SU-DHL-6 (cell line): Measurements from ENCODE around the gene TRIM39.

Experiments used
- EZH2phosphoT487 ChIP-seq: fragments of 200-600 bp; sonication (generic), shearing (Covaris generic); conservative IDR thresholded peaks from 2 replicates; pipeline ENCODE4 v1.6.1; 2018; ENCODE audit warnings: mild to moderate bottlenecking, antibody characterized with exemption, low read length, moderate library complexity, mixed read lengths
- TF ChIP-seq, protein P1 (sequence below): fragments of 200-600 bp; sonication (generic); IDR thresholded peaks from one replicate; pipeline ENCODE4 v1.5.1; 2017; ENCODE audit warnings: antibody characterized with exemption, mild to moderate bottlenecking, low read length, moderate library complexity; ENCODE audit not compliant: insufficient read depth, poor library complexity, severe bottlenecking

DNA sequence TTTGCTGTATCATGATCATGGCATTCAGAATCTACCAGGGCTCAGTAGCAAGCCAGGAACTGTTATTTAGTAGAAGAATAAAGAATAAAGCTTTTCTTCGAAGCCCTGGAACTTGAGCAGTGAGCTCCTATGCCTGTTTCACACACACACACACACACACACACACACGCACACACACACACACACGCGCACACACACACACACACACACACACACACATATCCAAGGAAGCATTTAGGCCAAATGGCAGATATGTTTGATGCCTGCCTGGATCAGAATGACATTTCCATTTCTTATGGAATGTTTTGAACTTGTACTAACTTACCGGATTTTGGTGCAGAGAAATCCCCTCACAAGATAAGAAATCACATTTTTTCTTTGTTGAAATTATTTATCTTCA lies 53.7 kb downstream of the TRIM39 start:
- TF ChIP-seq, protein P1, sequence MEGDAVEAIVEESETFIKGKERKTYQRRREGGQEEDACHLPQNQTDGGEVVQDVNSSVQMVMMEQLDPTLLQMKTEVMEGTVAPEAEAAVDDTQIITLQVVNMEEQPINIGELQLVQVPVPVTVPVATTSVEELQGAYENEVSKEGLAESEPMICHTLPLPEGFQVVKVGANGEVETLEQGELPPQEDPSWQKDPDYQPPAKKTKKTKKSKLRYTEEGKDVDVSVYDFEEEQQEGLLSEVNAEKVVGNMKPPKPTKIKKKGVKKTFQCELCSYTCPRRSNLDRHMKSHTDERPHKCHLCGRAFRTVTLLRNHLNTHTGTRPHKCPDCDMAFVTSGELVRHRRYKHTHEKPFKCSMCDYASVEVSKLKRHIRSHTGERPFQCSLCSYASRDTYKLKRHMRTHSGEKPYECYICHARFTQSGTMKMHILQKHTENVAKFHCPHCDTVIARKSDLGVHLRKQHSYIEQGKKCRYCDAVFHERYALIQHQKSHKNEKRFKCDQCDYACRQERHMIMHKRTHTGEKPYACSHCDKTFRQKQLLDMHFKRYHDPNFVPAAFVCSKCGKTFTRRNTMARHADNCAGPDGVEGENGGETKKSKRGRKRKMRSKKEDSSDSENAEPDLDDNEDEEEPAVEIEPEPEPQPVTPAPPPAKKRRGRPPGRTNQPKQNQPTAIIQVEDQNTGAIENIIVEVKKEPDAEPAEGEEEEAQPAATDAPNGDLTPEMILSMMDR, result no peak
- no peak for TF ChIP-seq EZH2phosphoT487
